Activated T-helper 2 cell treated with anti-CD3 and anti-CD28 coated beads, Interferon-gamma antibody, Interleukin-2, Interleukin-4, amounts not matched to agents 10 μg/mL and 5 μg/mL and 100 μg/mL, durations not matched to agents 14 hours and 24 hours and 36 hours (primary cell): Measurements from ENCODE around the gene KDM4B. TPM values are rescaled to one million over a fixed set of nuclear protein-coding genes. Genes with fewer than 3 reads are reported as not detected.

ENCODE experiments used
- DNase-seq: peaks from one replicate; pipeline ENCODE4 v3.0.0; 2021; ENCODE audit warnings: low spot score
- H3K27ac Mint-ChIP-seq: one replicate; pipeline ENCODE4 v1.8.0; 2021; ENCODE audit warnings: mixed read lengths
- H3K27me3 Mint-ChIP-seq: one replicate; pipeline ENCODE4 v1.8.0; 2021; ENCODE audit warnings: low read depth, mixed read lengths
- H3K36me3 Mint-ChIP-seq: one replicate; pipeline ENCODE4 v1.8.0; 2021; ENCODE audit warnings: low read depth, mixed read lengths
- H3K4me1 Mint-ChIP-seq: one replicate; pipeline ENCODE4 v1.8.0; 2021; ENCODE audit warnings: low read depth, mixed read lengths
- H3K4me3 Mint-ChIP-seq: one replicate; pipeline ENCODE4 v1.8.0; 2021; ENCODE audit warnings: low read depth, mild to moderate bottlenecking, moderate library complexity, mixed read lengths
- H3K9me3 Mint-ChIP-seq: one replicate; pipeline ENCODE4 v1.8.0; 2021; ENCODE audit warnings: mixed read lengths
- intact Hi-C: fragments of 100-400 bp; cut with micrococcal nuclease; formaldehyde crosslinking; loops from one replicate; pipeline ENCODE4 v1.15.1; 2023
- total RNA-seq: library from RNA; stranded (reverse); gene quantifications from 2 replicates; pipeline ENCODE4 v1.2.3, GENCODE V29; 2022

Gene KDM4B
- total RNA-seq, 1 donor from 2014 or later, result 51.7 TPM

DNA sequence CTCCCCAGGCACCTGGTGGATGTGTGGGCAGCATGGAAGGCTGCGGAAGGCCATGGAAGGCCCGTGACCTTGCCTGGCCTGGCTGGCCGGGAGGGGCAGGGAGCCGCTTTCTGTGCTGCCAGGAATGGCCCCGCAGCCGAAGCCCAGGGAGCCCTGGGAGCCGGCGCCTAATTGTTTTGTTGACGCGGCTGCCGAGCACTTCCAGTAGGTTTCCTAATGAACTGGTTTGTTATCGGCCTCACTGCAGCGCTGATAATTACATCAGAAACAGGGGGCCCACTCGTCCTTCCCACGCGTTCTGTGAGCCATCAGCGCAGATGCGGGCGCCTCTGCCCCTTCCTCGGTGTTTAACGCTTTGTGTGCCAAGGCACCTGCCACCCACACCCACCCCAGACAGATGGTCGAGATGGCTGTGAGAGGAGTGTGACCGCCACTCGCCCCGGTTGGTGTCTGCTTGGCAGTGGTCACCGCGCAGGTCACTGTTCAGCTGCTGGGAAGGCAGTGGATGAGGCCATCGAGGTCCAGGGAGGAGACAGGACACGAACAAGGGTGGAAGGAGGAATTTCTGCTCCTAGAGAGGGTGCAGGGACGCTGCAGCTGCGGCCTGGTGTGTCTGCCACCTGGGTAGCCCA is 124.5 kb downstream of the KDM4B start:
- intact Hi-C loops, result no loop called here
- DNase-seq, result no peak
- Mint-ChIP-seq H3K9me3 (peaks cover 17% of the 10 kb centered on the region), H3K27me3 (no peaks in the 10 kb centered on the region), H3K4me1 (no peaks in the 10 kb centered on the region), H3K4me3 (no peak overlapping the region), H3K27ac (no peak overlapping the region), H3K36me3 (peaks cover 48% of the 10 kb centered on the region)

DNA sequence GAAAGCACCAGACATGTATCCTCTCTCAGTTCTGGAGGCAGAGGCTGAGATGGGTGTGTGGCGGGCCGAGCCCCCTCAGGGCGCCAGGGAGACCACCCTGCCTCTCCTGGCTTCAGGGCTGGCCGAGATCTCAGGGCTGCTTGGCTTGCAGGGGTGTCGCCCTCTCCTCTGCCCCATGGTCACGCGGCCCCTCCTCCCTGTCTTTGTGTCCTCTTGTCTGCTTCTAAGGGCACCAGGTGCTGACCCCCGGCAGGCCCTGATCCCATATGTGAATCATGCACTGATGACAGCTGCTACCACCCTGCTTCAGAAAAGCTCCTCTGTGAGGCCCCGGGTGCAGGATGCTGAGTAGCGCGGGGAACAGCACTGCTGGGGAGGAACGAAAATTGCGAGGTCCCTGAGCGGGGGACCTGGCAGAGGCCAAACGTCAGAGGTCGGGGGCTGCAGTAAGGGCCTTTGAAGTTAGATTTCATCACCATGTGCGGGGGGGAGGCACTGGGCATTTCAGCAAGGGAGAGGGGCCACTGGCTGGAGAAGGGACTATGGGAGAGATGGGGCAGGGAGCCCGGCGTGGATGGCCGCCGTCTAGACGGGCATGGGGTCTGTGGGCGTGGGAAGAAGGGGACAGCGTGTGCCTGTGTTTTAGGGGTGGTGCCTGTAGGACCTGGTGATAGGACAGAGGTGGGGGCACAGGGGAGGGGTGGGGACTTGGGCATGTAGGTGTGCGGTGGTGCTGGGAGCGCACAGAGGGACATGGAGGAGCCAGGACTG is 125.2 kb downstream of the KDM4B start:
- H3K9me3 Mint-ChIP-seq, result peaks cover 23% of the 10 kb centered on the region
- no peaks in the 10 kb centered on the region for H3K4me1 Mint-ChIP-seq
- intact Hi-C loops, result no loop called here
- peaks cover 55% of the 10 kb centered on the region for H3K36me3 Mint-ChIP-seq
- H3K4me3 Mint-ChIP-seq, result no peak overlapping the region
- H3K27ac Mint-ChIP-seq, result no peak overlapping the region
- DNase-seq, result no peak
- no peaks in the 10 kb centered on the region for H3K27me3 Mint-ChIP-seq

DNA sequence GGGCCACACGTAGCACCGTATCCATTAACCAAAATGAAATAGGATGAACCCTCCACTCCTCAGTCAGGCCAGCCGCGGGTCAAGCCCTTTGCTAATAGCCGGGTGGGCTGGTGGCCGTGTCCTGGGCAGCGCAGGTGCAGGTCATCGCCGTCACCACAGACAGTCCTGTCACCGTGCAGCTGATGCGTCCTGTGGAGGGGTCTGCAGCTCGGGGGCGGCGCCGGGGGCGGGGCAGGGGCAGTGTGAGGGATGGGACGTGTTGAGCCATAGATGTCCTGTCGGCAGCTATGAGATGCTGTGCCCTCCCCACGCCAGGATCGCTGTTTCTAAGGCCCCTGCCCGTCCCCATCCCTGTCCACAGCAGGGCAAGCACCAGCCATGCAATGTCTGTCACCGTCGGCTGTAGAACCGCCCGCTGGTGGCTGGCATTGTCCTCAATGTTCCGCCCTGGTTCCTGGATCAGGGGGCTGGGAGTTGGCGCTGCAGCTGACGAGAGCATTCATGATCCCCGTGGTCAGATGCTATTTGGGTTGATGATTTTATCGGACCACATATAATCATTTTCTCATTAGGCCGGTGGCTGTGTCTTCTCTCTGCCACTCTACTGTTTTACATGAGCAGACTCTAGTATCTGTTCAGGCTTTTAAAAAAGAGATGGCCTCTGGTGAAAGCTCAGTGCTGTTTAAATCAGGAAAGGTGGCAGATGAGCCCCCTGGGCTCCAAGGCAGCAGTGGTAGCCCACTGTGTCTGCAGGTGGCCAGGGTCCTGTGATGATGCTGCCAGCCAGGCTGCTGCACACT is 126.1 kb downstream of the KDM4B start:
- H3K9me3 Mint-ChIP-seq, result peaks cover 31% of the 10 kb centered on the region
- no peak for DNase-seq
- no peak overlapping the region for H3K4me3 Mint-ChIP-seq

DNA sequence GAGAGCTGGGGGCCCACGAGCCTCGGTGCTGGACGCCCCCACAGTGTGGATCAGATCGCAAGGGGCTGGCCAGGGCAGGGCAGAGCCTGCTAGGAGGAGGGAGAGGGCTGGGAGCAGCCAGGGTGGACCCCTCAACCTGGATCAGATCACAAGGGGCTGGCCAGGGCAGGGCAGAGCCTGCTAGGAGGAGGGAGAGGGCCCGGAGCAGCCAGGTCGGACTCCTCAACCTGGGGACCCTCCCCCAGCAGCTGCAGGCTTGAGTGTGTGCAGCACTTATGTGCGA is 126.6 kb downstream of the KDM4B start:
- no peaks in the 10 kb centered on the region for H3K27me3 Mint-ChIP-seq
- H3K9me3 Mint-ChIP-seq, result peaks cover 36% of the 10 kb centered on the region
- H3K4me1 Mint-ChIP-seq, result no peaks in the 10 kb centered on the region
- H3K4me3 Mint-ChIP-seq, result no peak overlapping the region
- H3K27ac Mint-ChIP-seq, result no peak overlapping the region
- no peak for DNase-seq
- intact Hi-C loops, result no loop called here
- peaks cover 69% of the 10 kb centered on the region for H3K36me3 Mint-ChIP-seq

More for the DNA sequence above, 126.1 kb downstream of the KDM4B start:
- Mint-ChIP-seq H3K27me3 (no peaks in the 10 kb centered on the region), H3K27ac (no peak overlapping the region), H3K4me1 (no peaks in the 10 kb centered on the region), H3K36me3 (peaks cover 64% of the 10 kb centered on the region)
- intact Hi-C loops, result no loop called here

DNA sequence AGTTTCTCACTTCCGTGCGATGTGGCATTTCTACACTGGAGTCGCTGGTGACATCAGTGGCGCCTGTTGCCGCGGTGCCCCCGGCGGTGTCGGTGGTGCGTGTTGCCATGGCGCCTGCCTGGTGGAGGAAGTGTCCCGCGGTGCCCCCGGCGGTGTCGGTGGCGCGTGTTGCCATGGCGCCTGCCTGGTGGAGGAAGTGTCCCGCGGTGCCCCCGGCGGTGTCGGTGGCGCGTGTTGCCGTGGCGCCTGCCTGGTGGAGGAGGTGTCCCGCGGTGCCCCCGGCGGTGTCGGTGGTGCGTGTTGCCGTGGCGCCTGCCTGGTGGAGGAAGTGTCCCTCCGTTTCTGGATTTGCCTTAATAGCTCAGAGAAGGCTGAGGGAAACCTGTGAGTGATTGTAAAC is 127.6 kb downstream of the KDM4B start:
- Mint-ChIP-seq H3K27ac (no peak overlapping the region), H3K4me1 (no peaks in the 10 kb centered on the region), H3K9me3 (peaks cover 40% of the 10 kb centered on the region), H3K36me3 (peaks cover 77% of the 10 kb centered on the region), H3K27me3 (no peaks in the 10 kb centered on the region), H3K4me3 (no peak overlapping the region)
- intact Hi-C loops, result no loop called here
- no peak for DNase-seq

DNA sequence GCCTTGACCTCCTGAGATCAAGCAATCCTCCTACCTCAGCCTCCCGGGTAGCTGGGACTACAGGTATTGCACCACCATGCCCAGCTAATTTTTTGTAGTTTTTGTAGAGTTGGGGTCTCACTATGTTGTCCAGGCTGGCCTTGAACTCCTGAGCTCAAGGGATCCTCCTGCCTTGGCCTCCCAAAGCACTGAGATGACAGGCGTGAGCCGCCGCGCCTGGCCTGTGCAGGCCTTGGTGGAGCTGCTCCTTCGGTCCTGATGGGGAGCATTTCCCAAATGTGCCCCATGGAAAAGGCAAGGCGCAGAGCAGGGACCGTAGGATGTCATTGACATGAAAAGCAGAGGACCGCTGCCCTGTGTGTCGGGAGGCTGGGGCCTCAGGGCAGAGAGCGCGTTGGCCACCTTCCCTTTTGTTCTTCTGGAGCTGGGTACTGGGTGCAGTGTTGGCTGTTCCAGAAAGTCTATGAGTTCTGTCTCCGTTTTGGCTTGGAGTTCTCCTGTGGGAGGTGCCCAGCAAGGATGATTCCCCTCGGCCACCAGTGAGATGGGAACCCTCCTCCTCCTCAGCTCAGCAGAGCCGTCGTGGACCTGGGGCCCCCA is 128.5 kb downstream of the KDM4B start:
- Mint-ChIP-seq H3K36me3 (peaks cover 69% of the 10 kb centered on the region), H3K4me1 (no peaks in the 10 kb centered on the region), H3K27ac (no peak overlapping the region), H3K27me3 (no peaks in the 10 kb centered on the region), H3K4me3 (no peak overlapping the region), H3K9me3 (peaks cover 40% of the 10 kb centered on the region)
- intact Hi-C loops, result no loop called here
- no peak for DNase-seq

DNA sequence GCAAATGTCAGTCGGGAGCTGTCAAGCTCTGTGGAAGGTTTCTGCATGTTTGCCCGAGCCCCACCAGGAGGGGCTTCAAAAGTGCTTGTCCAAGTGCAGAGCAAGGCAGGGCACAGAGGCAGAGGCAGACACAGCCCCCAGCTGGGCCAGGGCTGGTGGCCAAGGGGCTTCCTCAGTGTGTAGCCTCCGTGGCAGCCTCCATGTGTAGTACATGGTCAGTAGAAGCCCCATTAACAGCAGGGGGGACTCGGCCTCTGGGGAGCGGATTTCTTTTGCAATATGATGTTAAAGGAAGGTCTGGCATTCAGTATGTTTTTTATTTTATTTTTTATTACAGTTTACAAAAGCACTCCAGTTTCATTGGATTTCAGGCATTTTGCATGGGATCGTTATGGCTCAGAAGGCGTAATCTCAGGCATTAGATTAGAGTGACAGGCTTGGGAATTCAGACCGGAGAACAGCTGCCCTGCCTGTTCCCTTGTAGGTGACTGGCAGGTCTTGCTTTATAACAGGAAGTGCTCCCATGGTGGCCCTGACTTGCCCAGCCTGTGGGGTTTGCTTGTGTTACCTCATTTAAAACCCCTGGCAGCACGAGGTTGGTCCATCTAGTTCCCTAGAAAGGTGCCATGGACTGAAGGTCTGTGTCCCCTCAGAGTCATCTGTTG is 129.2 kb downstream of the KDM4B start:
- Mint-ChIP-seq H3K27ac (no peak overlapping the region), H3K4me1 (no peaks in the 10 kb centered on the region), H3K9me3 (peaks cover 40% of the 10 kb centered on the region), H3K36me3 (peaks cover 69% of the 10 kb centered on the region), H3K27me3 (no peaks in the 10 kb centered on the region), H3K4me3 (no peak overlapping the region)
- DNase-seq, result no peak
- intact Hi-C loops, result no loop called here

DNA sequence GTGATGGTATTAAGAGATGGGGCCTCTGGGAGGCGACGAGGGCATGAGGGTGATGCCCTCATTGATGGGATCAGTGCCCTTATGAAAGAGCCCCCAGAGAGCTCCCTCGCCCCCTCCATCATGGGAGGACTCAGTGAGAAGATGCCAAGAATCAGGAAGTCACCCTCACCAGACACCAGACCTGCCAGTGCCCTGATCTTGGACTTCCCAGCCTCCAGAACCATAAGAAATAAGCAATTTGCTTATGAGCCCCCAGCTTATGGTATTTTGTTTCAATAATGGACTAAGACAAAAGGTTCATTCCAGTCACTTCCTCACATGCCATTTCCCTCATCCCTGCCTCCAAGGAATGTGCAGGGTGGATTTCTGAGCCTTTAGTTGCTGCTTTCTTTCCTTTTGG is 129.7 kb downstream of the KDM4B start:
- no peak for DNase-seq
- Mint-ChIP-seq H3K27ac (no peak overlapping the region), H3K9me3 (peaks cover 40% of the 10 kb centered on the region), H3K36me3 (peaks cover 66% of the 10 kb centered on the region), H3K4me1 (no peaks in the 10 kb centered on the region), H3K27me3 (no peaks in the 10 kb centered on the region), H3K4me3 (no peak overlapping the region)
- intact Hi-C loops, result no loop called here

DNA sequence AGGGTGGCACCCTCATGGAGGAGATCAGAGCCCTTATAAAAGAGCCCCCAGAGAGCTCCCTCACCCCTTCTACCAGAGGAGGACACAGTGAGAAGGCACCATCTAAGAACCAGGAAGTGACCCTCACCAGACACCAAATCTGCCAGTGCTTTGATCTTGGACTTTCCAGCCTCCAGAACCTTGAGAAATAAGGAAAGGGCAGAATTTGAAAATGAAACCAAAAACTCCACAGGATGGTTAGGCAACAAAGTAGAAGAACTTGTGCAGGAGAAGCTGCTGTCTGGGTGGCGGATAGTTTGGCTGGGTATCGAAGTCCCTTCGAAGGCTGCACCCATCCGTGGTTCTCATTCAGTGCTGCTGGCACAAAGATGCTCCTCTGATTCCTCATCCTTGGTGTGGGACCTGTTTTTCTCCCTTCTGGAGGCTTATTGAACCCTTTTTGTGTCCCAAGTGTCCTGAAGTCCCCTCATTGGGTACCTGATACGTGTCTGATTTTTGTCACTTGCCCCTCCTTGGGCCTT is 130.8 kb downstream of the KDM4B start:
- peaks cover 40% of the 10 kb centered on the region for H3K9me3 Mint-ChIP-seq
- H3K36me3 Mint-ChIP-seq, result peaks cover 56% of the 10 kb centered on the region
- intact Hi-C loops, result no loop called here
- no peak overlapping the region for H3K27ac Mint-ChIP-seq
- no peaks in the 10 kb centered on the region for H3K4me1 Mint-ChIP-seq
- no peaks in the 10 kb centered on the region for H3K27me3 Mint-ChIP-seq
- DNase-seq, result no peak
- H3K4me3 Mint-ChIP-seq, result no peak overlapping the region

DNA sequence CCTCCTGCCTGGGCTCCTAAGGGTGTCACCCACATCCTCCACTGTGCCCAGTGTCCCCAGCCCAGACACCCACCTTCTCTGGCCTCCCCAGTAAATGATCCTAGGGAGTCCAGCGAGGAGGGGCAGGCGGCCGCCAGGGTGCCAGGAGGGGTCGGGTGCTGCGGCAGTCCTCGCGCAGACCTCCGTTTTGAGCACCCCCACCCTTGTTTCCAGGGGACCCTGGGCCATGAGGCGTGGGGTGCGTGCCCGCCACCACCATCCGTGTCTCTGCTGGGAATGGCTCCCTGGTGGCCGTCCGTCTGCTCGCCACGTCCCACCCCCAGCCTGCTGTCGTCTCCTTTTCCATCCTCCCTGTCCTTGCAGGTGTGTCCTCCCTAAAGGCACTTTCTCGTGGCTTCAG is 133.0 kb downstream of the KDM4B start:
- no peak for DNase-seq
- intact Hi-C loops, result no loop called here
- peaks cover 46% of the 10 kb centered on the region for H3K36me3 Mint-ChIP-seq
- H3K4me3 Mint-ChIP-seq, result no peak overlapping the region
- H3K27me3 Mint-ChIP-seq, result no peaks in the 10 kb centered on the region
- no peaks in the 10 kb centered on the region for H3K4me1 Mint-ChIP-seq
- H3K27ac Mint-ChIP-seq, result no peak overlapping the region
- H3K9me3 Mint-ChIP-seq, result peaks cover 38% of the 10 kb centered on the region

DNA sequence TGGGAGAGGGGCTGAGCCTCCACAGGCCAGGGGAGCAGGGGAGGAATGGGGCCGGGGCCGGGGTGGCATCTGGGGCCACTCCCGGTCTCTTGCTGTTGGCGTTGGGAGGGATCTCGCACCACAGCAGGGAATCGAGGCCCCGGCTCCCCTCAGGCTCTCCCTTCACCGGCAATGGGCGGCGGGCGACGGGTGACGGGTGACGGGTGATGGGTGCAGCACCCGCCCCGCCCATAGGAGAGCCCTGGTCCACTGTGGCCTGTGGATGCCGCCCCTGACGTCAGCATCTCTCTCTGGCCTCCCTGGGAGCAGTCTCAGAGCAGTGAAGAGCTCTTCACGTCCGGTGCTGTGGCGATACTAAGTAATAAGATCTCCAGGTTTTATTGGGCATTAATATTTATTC is 133.6 kb downstream of the KDM4B start:
- H3K9me3 Mint-ChIP-seq, result peaks cover 31% of the 10 kb centered on the region

DNA sequence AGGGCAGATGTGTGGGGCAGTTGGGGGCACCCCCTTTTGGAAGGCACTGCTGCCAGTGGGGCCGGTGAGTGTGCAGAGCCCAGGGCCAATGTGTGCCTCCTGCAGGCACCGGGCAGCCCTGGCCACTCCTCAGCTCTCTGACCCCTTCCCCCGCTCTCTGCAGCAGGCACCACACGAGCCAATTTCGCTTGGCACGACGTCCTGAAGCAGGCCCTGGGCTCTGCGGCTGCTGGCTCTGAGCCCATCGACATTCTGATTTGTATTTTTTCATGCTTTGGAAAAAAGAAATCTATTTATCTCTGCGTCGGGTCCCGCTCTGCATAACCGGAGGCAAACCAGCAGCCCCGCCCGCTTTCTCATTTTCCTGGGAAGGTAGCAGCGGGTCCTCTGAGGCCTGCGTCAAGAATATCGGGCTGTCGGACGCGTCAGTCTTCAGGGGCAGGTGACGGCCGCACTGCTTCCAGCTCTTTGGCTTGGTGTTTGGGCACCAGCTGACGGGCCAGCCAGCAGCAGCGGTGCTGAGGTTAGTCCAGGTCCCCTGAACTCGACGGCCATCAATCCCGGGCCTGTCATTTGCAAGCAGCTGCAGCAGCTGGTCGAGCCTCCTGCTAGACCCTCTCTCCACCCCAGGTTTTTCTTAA is 134.3 kb downstream of the KDM4B start:
- intact Hi-C loops, result no loop called here
- Mint-ChIP-seq H3K4me3 (no peak overlapping the region), H3K9me3 (peaks cover 25% of the 10 kb centered on the region), H3K36me3 (peaks cover 33% of the 10 kb centered on the region), H3K27ac (no peak overlapping the region), H3K27me3 (no peaks in the 10 kb centered on the region), H3K4me1 (no peaks in the 10 kb centered on the region)
- DNase-seq, result no peak

More for the DNA sequence above, 133.6 kb downstream of the KDM4B start:
- H3K4me1 Mint-ChIP-seq, result no peaks in the 10 kb centered on the region
- no peak overlapping the region for H3K4me3 Mint-ChIP-seq
- no peaks in the 10 kb centered on the region for H3K27me3 Mint-ChIP-seq
- DNase-seq, result no peak
- H3K36me3 Mint-ChIP-seq, result peaks cover 40% of the 10 kb centered on the region
- intact Hi-C loops, result no loop called here
- no peak overlapping the region for H3K27ac Mint-ChIP-seq
